Uterus (tissue), 2 donors: Measurements from ENCODE around the gene KIAA1755.

Experiments
- POLR2A ChIP-seq, 2 donors: fragments of 450-650 bp; IDR thresholded peaks; one replicate each; pipeline ENCODE4 v1.6.1; 2016; ENCODE audit warnings: antibody characterized with exemption in 2 of 2, mild to moderate bottlenecking in 1 of 2, moderate library complexity in 1 of 2
- TF ChIP-seq, protein P1 (sequence below), 4 experiments: fragments of 200-600 bp in 2 of 4; fragments of 450-650 bp in 2 of 4; sonication (generic) in 2 of 4; IDR thresholded peaks; one replicate each; pipeline ENCODE4 v1.5.1; 2016 to 2019; ENCODE audit warnings: antibody characterized with exemption in 4 of 4, mild to moderate bottlenecking in 2 of 4, moderate library complexity in 1 of 4

DNA sequence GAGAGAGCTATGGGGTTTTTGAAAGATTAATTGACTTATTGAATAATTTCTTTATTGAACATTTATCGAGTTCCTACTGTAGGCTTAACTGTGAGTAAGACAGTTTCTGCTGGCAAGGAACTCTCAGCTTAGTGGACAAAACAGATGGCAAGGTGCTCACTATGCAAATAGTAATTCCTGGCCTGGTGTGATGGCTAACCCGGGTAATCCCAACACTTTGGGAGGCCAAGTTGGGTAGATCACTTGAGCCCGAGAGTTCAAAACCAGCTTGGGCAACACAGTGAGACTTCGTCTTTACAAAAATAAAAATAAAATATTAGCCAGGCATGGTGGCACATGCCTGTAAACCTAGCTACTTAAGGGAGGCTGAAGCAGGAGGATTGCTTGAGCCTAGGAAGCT, 82.0 kb downstream of the KIAA1755 start:
- TF ChIP-seq, protein P1, sequence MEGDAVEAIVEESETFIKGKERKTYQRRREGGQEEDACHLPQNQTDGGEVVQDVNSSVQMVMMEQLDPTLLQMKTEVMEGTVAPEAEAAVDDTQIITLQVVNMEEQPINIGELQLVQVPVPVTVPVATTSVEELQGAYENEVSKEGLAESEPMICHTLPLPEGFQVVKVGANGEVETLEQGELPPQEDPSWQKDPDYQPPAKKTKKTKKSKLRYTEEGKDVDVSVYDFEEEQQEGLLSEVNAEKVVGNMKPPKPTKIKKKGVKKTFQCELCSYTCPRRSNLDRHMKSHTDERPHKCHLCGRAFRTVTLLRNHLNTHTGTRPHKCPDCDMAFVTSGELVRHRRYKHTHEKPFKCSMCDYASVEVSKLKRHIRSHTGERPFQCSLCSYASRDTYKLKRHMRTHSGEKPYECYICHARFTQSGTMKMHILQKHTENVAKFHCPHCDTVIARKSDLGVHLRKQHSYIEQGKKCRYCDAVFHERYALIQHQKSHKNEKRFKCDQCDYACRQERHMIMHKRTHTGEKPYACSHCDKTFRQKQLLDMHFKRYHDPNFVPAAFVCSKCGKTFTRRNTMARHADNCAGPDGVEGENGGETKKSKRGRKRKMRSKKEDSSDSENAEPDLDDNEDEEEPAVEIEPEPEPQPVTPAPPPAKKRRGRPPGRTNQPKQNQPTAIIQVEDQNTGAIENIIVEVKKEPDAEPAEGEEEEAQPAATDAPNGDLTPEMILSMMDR (IDR thresholded peaks at IDR 0.05), result no peak
- TF ChIP-seq POLR2A (IDR thresholded peaks at IDR 0.05), result no peak
